ENCODE data around the gene KDM4B. TPM values are rescaled to one million over a fixed set of nuclear protein-coding genes. Genes with fewer than 3 reads are reported as not detected.
"Not testable (repeated sequence)": the region's sequence is repeated elsewhere in the genome, so short reads cannot be mapped to it uniquely, and the experiment has no call there.

KDM4B gene
- total RNA-seq, 1 experiment from 2014 or later: 5.6 TPM

DNA sequence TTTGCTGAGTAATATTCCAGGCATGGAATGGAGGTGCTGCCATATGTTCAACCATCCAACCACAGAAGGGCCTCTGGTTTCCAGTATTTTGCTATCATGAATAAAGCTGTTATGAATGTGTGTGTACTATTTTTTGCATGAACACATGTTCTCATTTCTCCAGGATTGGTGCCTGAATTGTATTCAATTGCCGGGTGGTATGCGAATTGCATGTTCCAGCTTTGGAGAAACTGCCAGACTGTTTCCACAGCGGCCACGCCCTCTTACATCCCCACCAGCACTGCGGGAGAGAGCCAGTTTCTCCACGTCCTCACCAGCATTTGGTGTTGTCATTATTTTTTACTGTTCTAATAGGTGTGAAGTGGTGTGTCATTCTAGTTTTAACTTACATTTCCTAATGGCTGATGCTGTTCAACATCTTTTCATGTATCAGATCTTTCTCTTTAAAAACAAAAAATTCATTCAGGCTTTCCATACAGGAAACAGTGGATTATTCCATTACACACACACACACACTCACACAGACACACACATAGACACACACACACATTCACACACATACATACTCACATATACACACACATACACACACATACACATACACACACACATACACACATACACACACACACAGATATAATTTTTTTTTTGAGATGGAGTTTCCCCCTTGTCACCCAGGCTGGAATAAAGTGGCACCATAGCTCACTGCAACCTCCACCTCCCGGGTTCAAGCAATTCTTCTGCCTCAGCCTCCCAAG is 217.6 kb downstream of the KDM4B start:
- DNase-seq (ENCODE audit: extremely low read depth, low read depth): no peak

DNA sequence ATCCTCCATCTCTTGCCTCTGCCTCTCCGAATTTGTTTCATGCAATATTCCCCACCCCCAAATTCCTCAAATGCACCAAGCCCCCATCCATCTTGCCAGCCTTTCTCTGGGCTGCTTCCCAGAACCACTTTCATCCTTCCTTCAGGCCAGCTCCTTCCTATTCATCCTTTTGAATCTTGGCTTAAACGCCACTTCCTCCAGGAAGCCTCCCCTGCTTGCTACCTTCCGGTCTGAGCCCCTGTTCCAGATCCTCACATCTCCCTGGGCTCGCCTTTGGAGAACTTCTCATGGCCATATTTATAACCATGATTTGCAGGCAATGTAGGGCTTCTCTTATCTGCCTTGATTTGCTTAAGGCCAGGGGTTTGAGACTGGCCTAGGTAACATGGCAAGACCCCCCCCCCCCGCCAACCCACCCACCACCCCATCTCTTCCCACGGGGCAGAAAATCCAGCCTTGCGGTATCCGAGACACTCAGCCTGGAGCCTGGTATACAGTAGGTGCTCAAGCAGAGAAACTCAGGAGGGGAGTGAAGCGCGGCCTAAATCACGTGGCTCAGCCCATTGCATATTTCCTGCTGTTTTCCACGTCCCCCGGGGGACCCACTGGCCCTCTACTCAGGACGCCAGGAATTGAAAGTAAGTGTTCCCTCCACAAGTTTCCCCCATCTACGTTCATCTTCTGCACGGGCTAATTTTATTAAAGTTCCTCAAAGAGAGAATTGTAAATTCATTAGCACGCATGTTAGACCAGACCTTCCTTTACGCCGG is 219.8 kb downstream of the KDM4B start:
- DNase-seq (ENCODE audit: extremely low read depth, low read depth): no peak

DNA sequence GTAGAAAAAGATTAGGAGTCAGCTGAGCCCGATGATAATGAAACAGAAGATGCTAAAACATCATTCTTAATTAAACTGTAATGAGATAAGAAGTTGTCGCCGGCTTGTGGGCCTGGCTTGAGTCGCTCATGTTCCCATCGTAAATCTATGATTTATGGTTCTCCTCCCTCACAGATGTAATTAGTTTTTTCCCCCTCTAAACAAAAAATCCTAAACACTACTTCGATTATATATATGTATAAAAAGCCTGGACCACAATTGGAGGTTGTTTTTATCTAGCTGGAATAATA is 220.3 kb downstream of the KDM4B start:
- DNase-seq (ENCODE audit: extremely low read depth, low read depth): no peak

DNA sequence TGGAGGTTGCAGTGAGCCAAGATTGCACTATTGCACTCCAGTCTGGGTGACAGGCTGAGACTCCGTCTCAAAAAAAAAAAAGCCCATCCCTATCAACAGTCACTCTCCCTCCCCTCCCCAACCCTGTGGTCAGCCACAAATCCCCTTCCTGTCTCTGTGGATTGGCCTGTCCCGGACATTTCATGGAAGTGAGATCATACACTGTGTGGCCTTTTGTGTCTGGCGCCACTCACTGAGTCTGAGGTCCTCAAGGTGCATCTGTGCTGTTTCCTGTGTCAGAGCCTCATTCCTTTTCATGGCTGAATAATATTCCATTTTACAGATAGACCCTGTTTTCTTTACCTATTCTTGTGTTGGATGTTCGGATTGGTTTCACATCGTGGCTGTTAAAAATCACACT is 222.2 kb downstream of the KDM4B start:
- no peak for DNase-seq (ENCODE audit: extremely low read depth, low read depth)

DNA sequence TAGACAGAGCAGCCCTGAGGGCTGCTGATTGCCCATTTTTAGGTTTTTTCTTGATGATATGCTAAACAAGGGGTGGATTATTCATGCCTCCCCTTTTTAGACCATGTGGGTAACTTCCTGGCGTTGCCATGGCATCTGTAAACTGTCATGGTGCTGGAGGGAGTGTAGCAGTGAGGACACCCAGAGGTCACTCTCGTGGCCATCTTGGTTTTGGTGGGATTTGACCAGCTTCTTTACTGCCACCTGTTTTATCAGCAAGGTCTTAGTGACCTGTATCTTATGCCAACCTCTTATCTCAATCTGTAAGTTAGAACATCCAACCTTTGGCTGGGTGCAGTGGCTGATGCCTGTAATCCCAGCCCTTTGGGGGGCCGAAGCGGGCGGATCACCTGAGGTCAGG is 223.7 kb downstream of the KDM4B start:
- no peak for DNase-seq (ENCODE audit: extremely low read depth, low read depth)

DNA sequence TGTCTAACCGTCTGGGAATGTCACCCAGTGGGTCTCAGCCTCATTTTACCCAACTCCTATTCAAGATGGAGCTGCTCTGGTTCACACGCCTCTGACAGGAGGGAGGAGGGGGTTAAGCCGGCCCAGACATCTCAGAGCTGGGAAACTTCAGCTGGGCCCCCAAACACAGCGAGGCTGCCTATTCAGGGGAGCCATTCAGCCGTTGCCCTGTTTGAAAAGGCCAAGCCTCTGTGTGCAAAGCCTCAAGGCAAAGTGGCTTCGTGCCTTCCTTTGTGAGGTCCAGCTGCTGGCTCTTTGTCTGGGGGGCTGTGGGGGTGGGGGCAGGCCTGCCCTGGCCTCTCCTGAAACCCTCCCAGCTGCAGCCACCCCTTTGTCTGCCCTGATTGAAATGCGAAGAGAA is 224.3 kb downstream of the KDM4B start:
- DNase-seq (ENCODE audit: extremely low read depth, low read depth): no peak

- DNase-seq (ENCODE audit: extremely low read depth, low read depth): no peak
These were observed 225.7 kb downstream of the KDM4B start for GRCh38 chr19:5194641-5195040.

GRCh38 chr19:5195587-5195986 is 226.7 kb downstream of the KDM4B start:
- not testable (repeated sequence) for DNase-seq (ENCODE audit: extremely low read depth, low read depth)

DNA sequence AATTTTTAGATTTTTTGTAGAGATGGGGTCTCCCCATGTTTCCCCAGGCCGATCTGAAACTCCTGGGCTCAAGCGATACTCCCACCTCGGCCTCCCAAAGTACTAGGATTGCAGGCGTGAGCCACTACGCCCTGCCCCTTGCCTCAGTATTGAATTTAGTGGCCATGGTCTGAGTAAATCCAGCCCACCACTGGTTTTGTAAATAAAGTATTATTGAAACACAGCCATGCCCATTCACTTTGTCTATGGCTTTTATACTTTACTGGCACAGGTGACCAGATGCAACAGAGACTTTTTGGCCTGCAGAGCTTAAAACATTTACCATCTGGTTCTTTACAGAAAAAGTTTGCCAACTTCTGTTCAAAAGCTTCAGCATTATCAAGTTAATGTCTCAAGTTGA is 227.9 kb downstream of the KDM4B start:
- DNase-seq (ENCODE audit: extremely low read depth, low read depth): no peak

GRCh38 chr19:5200844-5201243 is 231.9 kb downstream of the KDM4B start:
- DNase-seq (ENCODE audit: extremely low read depth, low read depth): no peak

GRCh38 chr19:5202553-5202952 is 233.6 kb downstream of the KDM4B start:
- DNase-seq (ENCODE audit: extremely low read depth, low read depth): no peak

Small RNAs within 50 kb of the gene (small RNA-seq; reads per million reads assigned to genes)
- 0 reads per million in 2 experiments for gene MIR4747

Other genes with a start within 250 kb of the KDM4B start
- gene DPP9, start 245.3 kb upstream of the KDM4B start, total RNA-seq (2014; rRNA removed; shearing (Covaris generic)): 27.9 and 28.4 TPM in 2 replicates
- gene FEM1A, start 177.4 kb upstream of the KDM4B start, total RNA-seq (2014; rRNA removed; shearing (Covaris generic)): 10.2 and 10.6 TPM in 2 replicates
- 3.0 and 4.4 TPM in 2 replicates for gene TICAM1, start 137.4 kb upstream of the KDM4B start, total RNA-seq (2014; rRNA removed; shearing (Covaris generic))
- gene PLIN3, start 101.4 kb upstream of the KDM4B start, total RNA-seq (2014; rRNA removed; shearing (Covaris generic)): 35.2 and 36.9 TPM in 2 replicates
- gene ARRDC5, start 66.2 kb upstream of the KDM4B start, total RNA-seq (2014; rRNA removed; shearing (Covaris generic)): not detected in 2 replicates
- gene UHRF1, start 59.6 kb upstream of the KDM4B start, total RNA-seq (2014; rRNA removed; shearing (Covaris generic)): 11.0 and 13.4 TPM in 2 replicates